GM12801 (cell line): ENCODE data around the gene RBM19.

Source experiments
- CTCF ChIP-seq: IDR thresholded peaks from one replicate; pipeline ENCODE4 v1.5.1; 2011; ENCODE audit warnings: control low read depth; ENCODE audit not compliant: insufficient read length; ENCODE audit errors: extremely low read depth

RBM19 gene

GRCh38 chr12:113812411-113813228, 153.5 kb downstream of the RBM19 start:
- no peak for TF ChIP-seq CTCF

- no peak for TF ChIP-seq CTCF
These were observed 157.8 kb downstream of the RBM19 start for GRCh38 chr12:113808095-113808951.

- no peak for TF ChIP-seq CTCF
These were observed 160.5 kb downstream of the RBM19 start for GRCh38 chr12:113805673-113806072.

- no peak for TF ChIP-seq CTCF
These were observed 161.0 kb downstream of the RBM19 start for GRCh38 chr12:113804961-113805600.

- TF ChIP-seq CTCF, result no peak
These were observed 162.4 kb downstream of the RBM19 start for GRCh38 chr12:113803759-113804140.

GRCh38 chr12:113802966-113803758, 163.0 kb downstream of the RBM19 start:
- no peak for TF ChIP-seq CTCF
